Skeletal muscle cell (primary cell): ENCODE results near the gene MCTP1.
"Not testable (repeated sequence)": the region's sequence is repeated elsewhere in the genome, so short reads cannot be mapped to it uniquely, and the experiment has no call there.

Experiments
- DNase-seq: peaks from one replicate; pipeline ENCODE4 v3.0.0-alpha.2; 2010; ENCODE audit warnings: low read depth
- H3K4me3 ChIP-seq: 2 replicates; pipeline ENCODE4 v1.5.1; 2011; ENCODE audit warnings: low read depth, mild to moderate bottlenecking, control low read depth, low read length, moderate library complexity

MCTP1 gene

DNA sequence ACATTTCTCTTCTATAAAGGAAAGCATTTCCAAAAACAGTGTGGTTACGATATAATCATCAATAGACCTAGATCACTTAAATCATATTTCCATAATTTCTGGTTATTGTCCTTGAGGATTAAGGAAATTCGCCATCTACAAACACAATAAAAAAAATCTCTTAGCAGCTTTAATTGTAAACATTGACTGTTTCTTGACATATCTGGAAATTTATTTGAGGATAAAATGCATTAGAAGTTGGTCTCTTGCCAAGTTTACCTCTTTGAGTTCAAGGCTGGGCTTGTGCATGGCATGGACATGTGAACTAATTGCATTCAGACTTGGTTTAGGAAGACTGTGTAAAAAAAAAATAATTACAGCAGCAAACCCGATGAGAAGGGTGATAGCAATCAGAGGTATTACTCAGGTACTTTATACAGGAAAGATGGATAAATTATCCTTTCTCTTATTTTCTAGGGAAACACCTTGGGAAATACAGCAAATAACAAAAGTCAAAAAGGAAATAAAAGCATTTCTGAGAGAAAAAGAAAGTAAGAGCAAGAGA, 428.6 kb downstream of the MCTP1 start:
- no peak overlapping the region for H3K4me3 ChIP-seq
- DNase-seq: no peak

GRCh38 chr5:94855543-94855942, 429.4 kb downstream of the MCTP1 start:
- DNase-seq: no peak
- no peak overlapping the region for H3K4me3 ChIP-seq

DNA sequence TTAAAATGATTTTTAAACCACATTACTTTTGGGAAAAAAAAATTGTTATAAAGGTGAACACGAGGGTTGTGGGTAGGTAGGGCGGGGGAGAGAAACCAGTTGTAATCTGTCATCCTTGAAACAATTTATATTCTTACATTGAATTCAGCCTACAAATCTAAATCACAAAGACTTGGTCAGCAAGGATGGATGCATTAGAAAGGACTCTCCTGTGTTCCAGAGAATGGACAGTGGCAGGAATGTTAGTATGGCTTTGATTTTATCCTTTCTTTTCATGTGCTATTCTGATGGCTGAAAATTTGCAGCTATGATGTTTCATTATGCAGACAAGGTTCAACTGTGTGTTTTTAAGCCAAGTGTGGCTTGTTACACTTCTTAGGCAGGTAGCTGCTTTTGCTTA, 431.8 kb downstream of the MCTP1 start:
- no peak overlapping the region for H3K4me3 ChIP-seq
- DNase-seq: no peak

GRCh38 chr5:94850960-94851359, 433.9 kb downstream of the MCTP1 start:
- no peak for DNase-seq
- no peak overlapping the region for H3K4me3 ChIP-seq

DNA sequence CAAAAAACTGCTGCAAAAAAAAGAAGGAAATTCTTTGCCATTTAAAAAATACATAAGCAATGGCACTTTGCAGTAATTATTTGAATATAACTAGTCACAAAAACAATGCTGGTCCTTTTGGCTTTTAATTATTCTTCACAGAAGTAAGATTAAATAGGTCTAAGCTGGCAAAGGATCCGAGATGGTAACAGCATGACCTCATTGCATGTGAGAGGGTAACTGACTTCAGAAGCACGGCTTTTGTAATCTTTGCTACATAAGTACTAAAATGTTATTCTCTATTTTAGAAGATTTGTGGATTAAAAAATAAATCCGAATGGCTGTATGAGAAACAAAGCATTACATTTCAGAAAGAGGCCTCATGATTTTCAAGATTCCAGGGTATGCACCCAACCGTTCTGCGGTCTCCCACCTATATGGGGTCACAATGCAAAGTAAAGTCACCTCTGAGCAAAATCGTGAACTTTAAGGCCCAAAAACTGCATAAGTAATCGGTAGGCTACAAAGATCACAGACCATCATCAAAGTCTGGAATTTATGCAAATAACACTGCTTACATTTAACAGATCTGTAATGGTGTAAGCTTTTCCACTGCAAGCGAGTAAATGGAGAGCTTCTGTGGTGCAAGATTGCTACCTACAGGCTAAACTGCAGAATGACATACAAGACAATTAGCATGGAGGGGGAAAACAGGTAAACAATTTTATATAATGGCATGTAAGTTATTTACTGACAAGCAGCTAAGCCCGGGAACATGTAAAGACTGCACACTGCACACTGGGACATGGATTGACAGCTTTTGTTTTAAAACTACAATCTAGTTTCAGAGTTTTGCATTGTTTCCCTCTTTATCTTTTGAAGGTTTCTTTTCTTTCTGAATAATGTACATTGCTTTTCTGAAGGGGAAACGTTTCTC, 434.8 kb downstream of the MCTP1 start:
- DNase-seq: peak; percentile 41
- no peak overlapping the region for H3K4me3 ChIP-seq

- no peak for DNase-seq
- no peak overlapping the region for H3K4me3 ChIP-seq
These were observed 435.6 kb downstream of the MCTP1 start for GRCh38 chr5:94849324-94849723.

- no peak for DNase-seq
- H3K4me3 ChIP-seq: no peak overlapping the region
These were observed 437.2 kb downstream of the MCTP1 start for GRCh38 chr5:94847726-94848125.

DNA sequence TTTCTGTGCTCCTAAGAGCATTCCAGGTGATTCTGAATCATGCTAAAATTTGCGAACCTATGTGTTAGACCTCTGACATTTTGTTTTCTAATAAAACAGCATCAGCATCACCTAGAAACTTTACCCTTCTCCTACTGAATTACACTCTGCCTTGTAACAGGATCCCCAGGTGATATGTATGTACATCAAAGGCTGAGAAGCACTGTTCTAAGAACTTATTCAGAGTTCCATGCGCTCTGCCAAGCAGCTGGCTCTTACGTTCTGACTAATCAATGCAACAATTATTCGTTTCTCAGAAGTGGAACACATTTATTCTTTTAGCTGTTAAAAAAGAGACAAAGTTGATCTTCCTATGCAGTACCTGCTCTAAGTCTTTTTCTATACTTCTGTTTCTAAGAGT, 437.9 kb downstream of the MCTP1 start:
- no peak for DNase-seq
- H3K4me3 ChIP-seq: no peak overlapping the region

- H3K4me3 ChIP-seq, DNase-seq: not testable (repeated sequence)
These were observed 439.2 kb downstream of the MCTP1 start for GRCh38 chr5:94845696-94846095.

- no peak for DNase-seq
- no peak overlapping the region for H3K4me3 ChIP-seq
These were observed 443.1 kb downstream of the MCTP1 start for GRCh38 chr5:94841598-94842322.

DNA sequence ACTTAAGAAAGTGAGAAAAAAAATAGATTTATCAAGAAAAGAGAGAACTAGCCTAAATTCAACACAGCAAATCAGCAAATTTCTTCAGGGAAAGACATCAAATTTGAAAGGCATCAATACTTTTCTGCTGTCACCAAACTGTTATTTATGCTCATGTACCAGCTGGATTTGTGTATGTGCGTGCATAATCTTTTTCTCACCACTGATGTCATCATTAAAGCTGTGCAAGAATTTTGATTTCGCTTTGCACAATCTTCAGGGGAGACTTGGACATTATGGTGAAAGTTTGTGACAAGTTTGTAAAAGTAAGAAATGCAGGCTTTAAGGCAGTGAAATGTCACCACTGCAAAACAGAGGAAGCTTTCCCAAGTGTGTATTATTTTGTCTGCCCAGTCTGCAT, 451.0 kb downstream of the MCTP1 start:
- no peak for DNase-seq
- no peak overlapping the region for H3K4me3 ChIP-seq

DNA sequence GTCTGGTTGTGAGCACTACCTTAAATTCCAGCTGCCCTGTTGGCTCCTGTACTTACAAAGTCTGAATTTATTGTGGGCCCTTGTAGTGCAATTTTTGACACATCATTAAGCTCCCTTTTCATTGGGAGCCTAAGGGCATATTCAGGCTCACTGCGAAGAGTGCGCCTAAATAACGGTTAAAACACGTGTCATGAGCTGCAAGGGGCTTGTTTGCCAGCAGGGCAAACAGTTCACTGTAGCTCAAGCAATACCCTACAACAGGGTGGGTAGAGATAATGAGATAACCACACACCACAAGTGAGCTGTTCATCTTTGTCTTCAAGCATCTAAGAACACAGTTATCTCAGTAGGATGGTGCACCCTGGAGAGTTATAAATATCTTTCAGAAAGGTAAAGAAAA, 452.2 kb downstream of the MCTP1 start:
- no peak overlapping the region for H3K4me3 ChIP-seq

DNA sequence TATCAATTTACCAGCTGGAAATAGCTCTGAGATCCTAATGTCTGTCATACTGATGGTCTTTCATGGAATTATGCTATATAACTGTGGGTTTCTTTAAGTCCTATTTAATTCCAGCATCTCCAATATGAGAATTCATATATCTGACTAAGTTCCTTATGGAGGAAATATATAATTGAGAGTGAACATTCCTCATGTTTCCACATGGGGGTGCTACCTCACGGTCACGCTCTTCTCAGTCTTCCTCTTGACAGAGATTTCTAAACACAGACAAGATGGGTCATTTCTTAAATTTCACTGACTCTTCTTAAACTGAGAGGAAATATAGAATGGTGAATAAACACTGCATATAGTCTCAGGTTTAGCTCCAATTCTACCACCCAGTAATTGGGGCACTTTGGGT, 454.4 kb downstream of the MCTP1 start:
- H3K4me3 ChIP-seq: no peak overlapping the region
- DNase-seq: no peak

More for the DNA sequence above, 452.2 kb downstream of the MCTP1 start:
- DNase-seq: no peak

DNA sequence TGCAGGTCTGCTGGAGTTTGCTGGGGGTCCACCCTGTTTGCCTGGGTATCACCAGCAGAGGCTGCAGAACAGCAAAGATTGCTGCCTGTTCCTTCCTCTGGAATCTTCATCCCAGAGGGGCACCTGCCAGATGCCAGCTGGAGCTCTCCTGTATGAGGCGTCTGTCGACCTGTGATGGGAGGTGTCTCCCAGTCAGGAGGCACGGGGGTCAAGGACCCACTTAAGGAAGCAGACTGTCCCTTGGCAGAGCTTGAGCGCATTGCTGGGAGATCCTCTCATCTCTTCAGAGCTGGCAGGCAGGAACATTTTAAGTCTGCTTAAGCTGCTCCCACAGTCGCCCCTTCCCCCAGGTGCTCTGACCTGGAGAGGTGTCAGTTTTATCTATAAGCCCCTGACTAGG, 456.7 kb downstream of the MCTP1 start:
- DNase-seq, H3K4me3 ChIP-seq: not testable (repeated sequence)

GRCh38 chr5:94820488-94820887, 464.4 kb downstream of the MCTP1 start:
- H3K4me3 ChIP-seq: no peak overlapping the region
- DNase-seq: no peak

- H3K4me3 ChIP-seq: no peak overlapping the region
- DNase-seq: no peak
These were observed 466.0 kb downstream of the MCTP1 start for GRCh38 chr5:94818904-94819303.

- H3K4me3 ChIP-seq: no peak overlapping the region
- no peak for DNase-seq
These were observed 469.4 kb downstream of the MCTP1 start for GRCh38 chr5:94815313-94816039.

DNA sequence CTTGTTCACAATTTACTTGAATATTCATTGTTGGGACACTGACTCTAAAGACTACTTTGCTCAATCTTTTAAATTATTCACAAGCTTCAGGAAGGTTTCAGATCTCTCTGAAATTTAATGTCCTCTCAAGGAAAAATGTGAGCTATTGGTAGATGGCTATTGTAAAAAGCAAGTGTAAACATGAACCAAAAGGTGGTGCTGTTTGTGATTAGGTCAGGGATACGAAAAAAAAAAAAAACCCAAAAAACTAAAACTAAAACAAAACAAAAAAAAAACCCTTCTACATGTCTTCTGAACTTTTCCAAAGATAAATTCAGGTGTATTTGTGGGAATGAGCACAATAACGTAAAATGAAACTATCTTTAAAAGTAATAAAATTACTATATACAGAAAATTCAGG, 472.7 kb downstream of the MCTP1 start:
- no peak overlapping the region for H3K4me3 ChIP-seq
- no peak for DNase-seq

GRCh38 chr5:94811331-94811730, 473.6 kb downstream of the MCTP1 start:
- no peak overlapping the region for H3K4me3 ChIP-seq
- no peak for DNase-seq

DNA sequence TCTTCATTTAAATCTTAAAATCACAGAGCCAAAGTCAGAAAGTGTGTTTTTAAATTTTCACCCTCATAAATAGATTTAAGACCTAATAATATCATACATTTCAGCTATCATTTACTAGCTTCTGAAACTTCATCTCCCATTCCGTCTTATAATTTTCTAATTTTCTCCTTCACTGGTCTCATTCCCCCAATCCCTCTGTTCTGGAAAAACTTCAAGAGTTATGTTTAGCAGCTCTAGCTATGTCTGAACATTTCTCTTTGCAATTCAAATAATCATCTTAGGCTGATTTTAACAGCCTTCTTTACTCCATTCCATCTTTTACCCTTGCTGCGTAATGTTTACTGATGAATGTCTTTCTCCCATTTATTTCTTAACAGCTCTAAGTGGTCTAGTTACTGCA, 474.0 kb downstream of the MCTP1 start:
- H3K4me3 ChIP-seq: no peak overlapping the region
- DNase-seq: no peak
